ENCODE measurements around the gene TSEN34.
"Not testable (repeated sequence)": the region's sequence is repeated elsewhere in the genome, so short reads cannot be mapped to it uniquely, and the experiment has no call there.

The TSEN34 gene

GRCh38 chr19:54240372-54241336, 49.5 kb downstream of the TSEN34 start:
- not testable (repeated sequence) for DNase-seq

GRCh38 chr19:54242234-54242633, 51.1 kb downstream of the TSEN34 start:
- DNase-seq: not testable (repeated sequence)

- not testable (repeated sequence) for DNase-seq
These were observed 51.5 kb downstream of the TSEN34 start, which contains the start of gene LILRA6 for GRCh38 chr19:54242646-54243045. LILRA6 (minus strand) TSS chr19:54242790.

DNA sequence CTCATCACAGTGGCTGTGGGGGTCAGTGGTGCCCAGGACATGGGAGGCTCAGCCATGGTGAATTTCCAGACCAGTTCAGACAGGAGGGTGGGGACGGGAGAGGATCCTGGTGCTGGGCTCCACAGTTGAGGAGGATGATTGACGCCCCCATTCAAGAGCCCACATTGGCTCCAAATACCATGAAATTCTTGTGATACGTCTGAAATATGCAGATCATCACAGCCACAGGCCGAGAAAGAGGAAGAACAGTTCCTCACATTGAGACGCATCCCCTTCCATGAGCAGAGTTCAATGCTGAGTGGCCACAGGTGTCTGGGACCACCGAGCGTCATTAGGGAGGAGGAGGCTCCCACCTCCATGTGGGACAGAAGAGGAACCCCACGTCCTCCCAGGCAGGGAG, 52.7 kb downstream of the TSEN34 start:
- not testable (repeated sequence) for DNase-seq
